ENCODE measurements around the gene TPD52L1.

DNA sequence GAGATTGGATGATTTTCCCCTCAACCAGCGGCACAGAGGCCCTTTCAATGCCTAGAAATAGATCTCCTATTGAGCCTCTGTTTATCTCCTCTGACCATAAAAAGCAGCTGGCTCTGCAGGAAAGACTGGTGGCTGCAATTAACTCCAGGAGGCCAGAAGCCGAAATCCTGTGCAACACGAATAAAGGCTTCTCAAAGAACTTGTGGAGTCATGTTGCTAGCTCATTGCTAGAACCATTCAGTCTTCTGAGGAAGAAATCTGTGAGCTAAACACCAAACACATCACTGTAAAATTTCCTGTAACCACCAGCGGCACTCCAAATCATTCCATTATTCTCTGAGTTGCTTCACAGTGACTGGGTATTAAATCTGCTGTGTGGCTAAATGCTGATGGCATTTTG, 49.1 kb upstream of the TPD52L1 start:
- TF ChIP-seq NFYB (CRISPR knock-in tag; conservative IDR thresholded peaks at IDR 0.05; ENCODE audit: low read depth) (no peak), MYBL2 (CRISPR knock-in tag; IDR thresholded peaks at IDR 0.05) (no peak), ELF4 (CRISPR knock-in tag; IDR thresholded peaks at IDR 0.05; ENCODE audit: low read depth) (no peak), ATF1 (CRISPR knock-in tag; IDR thresholded peaks at IDR 0.05) (no peak), ETV6 (CRISPR knock-in tag; IDR thresholded peaks at IDR 0.05) (no peak), ZNF232 (CRISPR knock-in tag; IDR thresholded peaks at IDR 0.05) (no peak), CBFB (CRISPR knock-in tag; IDR thresholded peaks at IDR 0.05; ENCODE audit: low read depth) (no peak)
- TF ChIP-seq, protein P1, sequence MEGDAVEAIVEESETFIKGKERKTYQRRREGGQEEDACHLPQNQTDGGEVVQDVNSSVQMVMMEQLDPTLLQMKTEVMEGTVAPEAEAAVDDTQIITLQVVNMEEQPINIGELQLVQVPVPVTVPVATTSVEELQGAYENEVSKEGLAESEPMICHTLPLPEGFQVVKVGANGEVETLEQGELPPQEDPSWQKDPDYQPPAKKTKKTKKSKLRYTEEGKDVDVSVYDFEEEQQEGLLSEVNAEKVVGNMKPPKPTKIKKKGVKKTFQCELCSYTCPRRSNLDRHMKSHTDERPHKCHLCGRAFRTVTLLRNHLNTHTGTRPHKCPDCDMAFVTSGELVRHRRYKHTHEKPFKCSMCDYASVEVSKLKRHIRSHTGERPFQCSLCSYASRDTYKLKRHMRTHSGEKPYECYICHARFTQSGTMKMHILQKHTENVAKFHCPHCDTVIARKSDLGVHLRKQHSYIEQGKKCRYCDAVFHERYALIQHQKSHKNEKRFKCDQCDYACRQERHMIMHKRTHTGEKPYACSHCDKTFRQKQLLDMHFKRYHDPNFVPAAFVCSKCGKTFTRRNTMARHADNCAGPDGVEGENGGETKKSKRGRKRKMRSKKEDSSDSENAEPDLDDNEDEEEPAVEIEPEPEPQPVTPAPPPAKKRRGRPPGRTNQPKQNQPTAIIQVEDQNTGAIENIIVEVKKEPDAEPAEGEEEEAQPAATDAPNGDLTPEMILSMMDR (IDR thresholded peaks at IDR 0.05): no peak
- TF ChIP-seq, protein P2, sequence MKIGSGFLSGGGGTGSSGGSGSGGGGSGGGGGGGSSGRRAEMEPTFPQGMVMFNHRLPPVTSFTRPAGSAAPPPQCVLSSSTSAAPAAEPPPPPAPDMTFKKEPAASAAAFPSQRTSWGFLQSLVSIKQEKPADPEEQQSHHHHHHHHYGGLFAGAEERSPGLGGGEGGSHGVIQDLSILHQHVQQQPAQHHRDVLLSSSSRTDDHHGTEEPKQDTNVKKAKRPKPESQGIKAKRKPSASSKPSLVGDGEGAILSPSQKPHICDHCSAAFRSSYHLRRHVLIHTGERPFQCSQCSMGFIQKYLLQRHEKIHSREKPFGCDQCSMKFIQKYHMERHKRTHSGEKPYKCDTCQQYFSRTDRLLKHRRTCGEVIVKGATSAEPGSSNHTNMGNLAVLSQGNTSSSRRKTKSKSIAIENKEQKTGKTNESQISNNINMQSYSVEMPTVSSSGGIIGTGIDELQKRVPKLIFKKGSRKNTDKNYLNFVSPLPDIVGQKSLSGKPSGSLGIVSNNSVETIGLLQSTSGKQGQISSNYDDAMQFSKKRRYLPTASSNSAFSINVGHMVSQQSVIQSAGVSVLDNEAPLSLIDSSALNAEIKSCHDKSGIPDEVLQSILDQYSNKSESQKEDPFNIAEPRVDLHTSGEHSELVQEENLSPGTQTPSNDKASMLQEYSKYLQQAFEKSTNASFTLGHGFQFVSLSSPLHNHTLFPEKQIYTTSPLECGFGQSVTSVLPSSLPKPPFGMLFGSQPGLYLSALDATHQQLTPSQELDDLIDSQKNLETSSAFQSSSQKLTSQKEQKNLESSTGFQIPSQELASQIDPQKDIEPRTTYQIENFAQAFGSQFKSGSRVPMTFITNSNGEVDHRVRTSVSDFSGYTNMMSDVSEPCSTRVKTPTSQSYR (CRISPR knock-in tag; IDR thresholded peaks at IDR 0.05): no peak
- TF ChIP-seq, protein P3, sequence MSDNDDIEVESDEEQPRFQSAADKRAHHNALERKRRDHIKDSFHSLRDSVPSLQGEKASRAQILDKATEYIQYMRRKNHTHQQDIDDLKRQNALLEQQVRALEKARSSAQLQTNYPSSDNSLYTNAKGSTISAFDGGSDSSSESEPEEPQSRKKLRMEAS (CRISPR knock-in tag; IDR thresholded peaks at IDR 0.05): no peak
- TF ChIP-seq, protein P4, sequence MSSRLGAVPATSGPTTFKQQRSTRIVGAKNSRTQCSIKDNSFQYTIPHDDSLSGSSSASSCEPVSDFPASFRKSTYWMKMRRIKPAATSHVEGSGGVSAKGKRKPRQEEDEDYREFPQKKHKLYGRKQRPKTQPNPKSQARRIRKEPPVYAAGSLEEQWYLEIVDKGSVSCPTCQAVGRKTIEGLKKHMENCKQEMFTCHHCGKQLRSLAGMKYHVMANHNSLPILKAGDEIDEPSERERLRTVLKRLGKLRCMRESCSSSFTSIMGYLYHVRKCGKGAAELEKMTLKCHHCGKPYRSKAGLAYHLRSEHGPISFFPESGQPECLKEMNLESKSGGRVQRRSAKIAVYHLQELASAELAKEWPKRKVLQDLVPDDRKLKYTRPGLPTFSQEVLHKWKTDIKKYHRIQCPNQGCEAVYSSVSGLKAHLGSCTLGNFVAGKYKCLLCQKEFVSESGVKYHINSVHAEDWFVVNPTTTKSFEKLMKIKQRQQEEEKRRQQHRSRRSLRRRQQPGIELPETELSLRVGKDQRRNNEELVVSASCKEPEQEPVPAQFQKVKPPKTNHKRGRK (CRISPR knock-in tag; IDR thresholded peaks at IDR 0.05; ENCODE audit: borderline replicate concordance): no peak
- TF ChIP-seq, protein P5, sequence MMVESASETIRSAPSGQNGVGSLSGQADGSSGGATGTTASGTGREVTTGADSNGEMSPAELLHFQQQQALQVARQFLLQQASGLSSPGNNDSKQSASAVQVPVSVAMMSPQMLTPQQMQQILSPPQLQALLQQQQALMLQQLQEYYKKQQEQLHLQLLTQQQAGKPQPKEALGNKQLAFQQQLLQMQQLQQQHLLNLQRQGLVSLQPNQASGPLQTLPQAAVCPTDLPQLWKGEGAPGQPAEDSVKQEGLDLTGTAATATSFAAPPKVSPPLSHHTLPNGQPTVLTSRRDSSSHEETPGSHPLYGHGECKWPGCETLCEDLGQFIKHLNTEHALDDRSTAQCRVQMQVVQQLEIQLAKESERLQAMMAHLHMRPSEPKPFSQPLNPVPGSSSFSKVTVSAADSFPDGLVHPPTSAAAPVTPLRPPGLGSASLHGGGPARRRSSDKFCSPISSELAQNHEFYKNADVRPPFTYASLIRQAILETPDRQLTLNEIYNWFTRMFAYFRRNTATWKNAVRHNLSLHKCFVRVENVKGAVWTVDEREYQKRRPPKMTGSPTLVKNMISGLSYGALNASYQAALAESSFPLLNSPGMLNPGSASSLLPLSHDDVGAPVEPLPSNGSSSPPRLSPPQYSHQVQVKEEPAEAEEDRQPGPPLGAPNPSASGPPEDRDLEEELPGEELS (CRISPR knock-in tag; IDR thresholded peaks at IDR 0.05): no peak

All from WTC11 (cell line).